Stimulated activated CD8-positive, alpha-beta memory T cell treated with anti-CD3 and anti-CD28 coated beads, Interleukin-12 subunit alpha, Interleukin-12 subunit beta, amount 100 ng/mL, for 24 hours (primary cell): ENCODE results near the gene DOK4.

Source experiments
- DNase-seq: peaks from one replicate; pipeline ENCODE4 v3.0.0-alpha.2; 2020; ENCODE audit errors: extremely low read depth

Gene DOK4

GRCh38 chr16:57519796-57520360, 33.6 kb upstream of the DOK4 start:
- DNase-seq = peak; percentile 57

- DNase-seq = no peak
Observed at GRCh38 chr16:57518922-57519321, 32.6 kb upstream of the DOK4 start.

- no peak for DNase-seq
Observed at GRCh38 chr16:57518520-57518919, 32.2 kb upstream of the DOK4 start.

GRCh38 chr16:57517397-57518367, 31.4 kb upstream of the DOK4 start:
- no peak for DNase-seq

- DNase-seq = no peak
Observed at GRCh38 chr16:57516773-57517172, 30.5 kb upstream of the DOK4 start.

- no peak for DNase-seq
Observed at GRCh38 chr16:57516176-57516725, 30.0 kb upstream of the DOK4 start.

- DNase-seq = no peak
Observed at GRCh38 chr16:57514791-57515600, 28.7 kb upstream of the DOK4 start.

GRCh38 chr16:57514371-57514770, 28.1 kb upstream of the DOK4 start:
- DNase-seq = no peak

- no peak for DNase-seq
Observed at GRCh38 chr16:57513371-57514102, 27.2 kb upstream of the DOK4 start.

- no peak for DNase-seq
Observed at GRCh38 chr16:57512296-57513001, 26.2 kb upstream of the DOK4 start.

GRCh38 chr16:57510016-57510871, 24.0 kb upstream of the DOK4 start:
- no peak for DNase-seq

- DNase-seq = no peak
Observed at GRCh38 chr16:57509231-57509923, 23.1 kb upstream of the DOK4 start.

GRCh38 chr16:57508035-57508425, 21.7 kb upstream of the DOK4 start:
- DNase-seq = no peak

- no peak for DNase-seq
Observed at GRCh38 chr16:57507136-57508034, 21.1 kb upstream of the DOK4 start.

- DNase-seq = no peak
Observed at GRCh38 chr16:57505169-57505568, 18.9 kb upstream of the DOK4 start.

- DNase-seq = no peak
Observed at GRCh38 chr16:57504491-57504890, 18.2 kb upstream of the DOK4 start.

GRCh38 chr16:57504001-57504400, 17.7 kb upstream of the DOK4 start:
- DNase-seq = no peak

GRCh38 chr16:57503366-57503765, 17.1 kb upstream of the DOK4 start:
- no peak for DNase-seq
